Mammary epithelial cell (primary cell): ENCODE measurements around the gene LRRC28.

Experiments
- EZH2 ChIP-seq: IDR thresholded peaks from 2 replicates; pipeline ENCODE4 v1.6.1; 2012; ENCODE audit warnings: low read length, inconsistent platforms, borderline replicate concordance
- TF ChIP-seq, protein P1 (sequence below), 2 donors: IDR thresholded peaks in 1 of 2; conservative IDR thresholded peaks in 1 of 2; 2 replicates each; pipeline ENCODE4 v1.5.1; 2011 to 2012; ENCODE audit warnings: inconsistent platforms in 2 of 2, low read length in 2 of 2, mild to moderate bottlenecking in 2 of 2, control low read depth in 1 of 2, low read depth in 1 of 2; ENCODE audit not compliant: insufficient read depth in 1 of 2; ENCODE audit errors: extremely low read depth in 1 of 2

- TF ChIP-seq, protein P1, sequence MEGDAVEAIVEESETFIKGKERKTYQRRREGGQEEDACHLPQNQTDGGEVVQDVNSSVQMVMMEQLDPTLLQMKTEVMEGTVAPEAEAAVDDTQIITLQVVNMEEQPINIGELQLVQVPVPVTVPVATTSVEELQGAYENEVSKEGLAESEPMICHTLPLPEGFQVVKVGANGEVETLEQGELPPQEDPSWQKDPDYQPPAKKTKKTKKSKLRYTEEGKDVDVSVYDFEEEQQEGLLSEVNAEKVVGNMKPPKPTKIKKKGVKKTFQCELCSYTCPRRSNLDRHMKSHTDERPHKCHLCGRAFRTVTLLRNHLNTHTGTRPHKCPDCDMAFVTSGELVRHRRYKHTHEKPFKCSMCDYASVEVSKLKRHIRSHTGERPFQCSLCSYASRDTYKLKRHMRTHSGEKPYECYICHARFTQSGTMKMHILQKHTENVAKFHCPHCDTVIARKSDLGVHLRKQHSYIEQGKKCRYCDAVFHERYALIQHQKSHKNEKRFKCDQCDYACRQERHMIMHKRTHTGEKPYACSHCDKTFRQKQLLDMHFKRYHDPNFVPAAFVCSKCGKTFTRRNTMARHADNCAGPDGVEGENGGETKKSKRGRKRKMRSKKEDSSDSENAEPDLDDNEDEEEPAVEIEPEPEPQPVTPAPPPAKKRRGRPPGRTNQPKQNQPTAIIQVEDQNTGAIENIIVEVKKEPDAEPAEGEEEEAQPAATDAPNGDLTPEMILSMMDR (conservative IDR thresholded peaks at IDR 0.05 in 1 of 2, IDR thresholded peaks at IDR 0.05 in 1 of 2; ENCODE audit: extremely low read depth in 1 of 2, insufficient read depth in 1 of 2, low read depth in 1 of 2, low read length in 2 of 2): no peak
- TF ChIP-seq EZH2: no peak
Observed at GRCh38 chr15:99241752-99242151, 9.5 kb upstream of the LRRC28 start.
